SW 1271 (cell line): Measurements from ENCODE around the gene PACSIN1.
"Not testable (repeated sequence)": the region's sequence is repeated elsewhere in the genome, so short reads cannot be mapped to it uniquely, and the experiment has no call there.

ENCODE experiments used
- DNase-seq, 2 experiments: peaks; one replicate each; lab custom pipeline; 2025; lab: John Stamatoyannopoulos, UW

The PACSIN1 gene

DNA sequence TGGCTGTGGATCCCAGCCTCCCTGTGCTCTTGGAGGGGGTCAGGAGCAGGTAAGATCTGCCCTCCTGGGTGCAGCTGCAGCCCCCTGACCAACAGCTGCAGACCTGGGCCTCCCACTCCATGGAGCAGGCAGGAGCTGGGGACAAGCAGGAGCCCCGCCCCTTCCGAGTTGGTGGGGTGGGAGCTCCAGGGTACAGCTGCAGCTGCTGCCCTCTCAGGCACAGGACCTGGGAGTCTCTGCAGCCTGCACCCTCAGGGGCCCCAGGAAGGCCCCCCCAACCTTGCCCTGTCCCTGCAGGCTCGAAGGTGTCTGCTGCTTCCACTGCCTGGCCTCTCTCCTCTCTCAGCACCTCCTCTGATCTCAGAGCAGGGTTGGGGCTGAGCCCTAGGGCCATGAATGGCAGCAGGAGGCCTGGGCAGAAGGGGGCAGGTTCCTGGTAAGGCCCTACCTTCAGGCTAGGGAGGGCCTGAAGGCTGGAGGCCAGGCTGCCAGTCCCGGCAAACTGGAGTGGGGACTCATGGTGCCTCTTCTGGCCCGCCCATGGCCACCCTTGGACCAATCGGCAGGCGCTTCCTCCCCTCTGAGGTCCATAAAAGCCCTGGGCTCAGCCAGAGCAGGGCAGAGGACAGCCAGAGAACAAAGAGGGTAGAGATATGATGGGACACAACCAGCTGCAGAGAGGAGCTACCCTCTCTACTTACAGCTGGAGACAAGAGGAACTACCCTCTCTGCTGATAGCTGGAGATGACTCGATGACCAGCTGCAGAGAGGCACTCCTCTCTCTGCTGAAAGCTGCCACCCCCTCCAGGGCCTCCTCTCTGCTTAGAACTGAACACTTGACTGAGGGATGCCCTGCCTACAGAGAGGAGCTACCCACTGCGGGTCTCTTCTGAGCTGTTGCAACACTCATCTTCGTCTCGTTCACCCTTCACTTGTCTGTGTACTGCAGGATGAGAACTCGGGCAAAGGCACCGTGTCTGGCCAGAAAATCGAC, 7.8 kb upstream of the PACSIN1 start:
- DNase-seq: no peak

DNA sequence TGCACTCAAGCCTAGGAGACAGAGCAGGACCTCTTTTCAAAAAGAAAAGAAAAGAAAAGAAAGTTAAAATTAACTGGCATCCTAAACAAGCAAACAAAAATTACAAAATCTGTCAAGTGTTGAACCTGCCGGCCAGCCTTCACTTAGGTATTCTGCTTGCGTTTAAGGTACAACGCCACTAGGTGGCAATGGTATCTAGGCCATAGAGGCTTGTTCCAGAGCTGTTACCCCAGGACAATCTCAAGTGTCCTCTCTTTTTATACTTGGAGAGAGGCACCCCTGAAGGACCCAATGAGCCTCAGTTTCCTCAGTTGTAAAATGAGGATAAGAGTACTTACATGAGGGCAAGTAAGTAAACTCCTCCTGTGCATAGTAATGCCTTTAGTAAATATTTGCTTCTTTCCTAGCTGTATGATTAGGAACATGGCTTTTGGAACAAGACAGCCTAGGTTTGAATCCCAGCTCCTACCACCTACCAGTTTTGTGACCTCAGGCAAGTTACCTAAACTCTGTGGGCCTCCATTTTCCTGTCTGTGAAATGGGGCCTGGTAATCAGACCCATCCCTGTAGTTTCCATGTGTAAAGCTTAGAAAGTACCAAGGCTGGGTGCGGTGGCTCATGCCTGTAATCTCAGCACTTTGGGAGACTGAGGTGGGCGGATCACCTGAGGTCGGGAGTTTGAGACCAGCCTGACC, 5.8 kb upstream of the PACSIN1 start:
- peak; percentile 19 to 71 for DNase-seq

DNA sequence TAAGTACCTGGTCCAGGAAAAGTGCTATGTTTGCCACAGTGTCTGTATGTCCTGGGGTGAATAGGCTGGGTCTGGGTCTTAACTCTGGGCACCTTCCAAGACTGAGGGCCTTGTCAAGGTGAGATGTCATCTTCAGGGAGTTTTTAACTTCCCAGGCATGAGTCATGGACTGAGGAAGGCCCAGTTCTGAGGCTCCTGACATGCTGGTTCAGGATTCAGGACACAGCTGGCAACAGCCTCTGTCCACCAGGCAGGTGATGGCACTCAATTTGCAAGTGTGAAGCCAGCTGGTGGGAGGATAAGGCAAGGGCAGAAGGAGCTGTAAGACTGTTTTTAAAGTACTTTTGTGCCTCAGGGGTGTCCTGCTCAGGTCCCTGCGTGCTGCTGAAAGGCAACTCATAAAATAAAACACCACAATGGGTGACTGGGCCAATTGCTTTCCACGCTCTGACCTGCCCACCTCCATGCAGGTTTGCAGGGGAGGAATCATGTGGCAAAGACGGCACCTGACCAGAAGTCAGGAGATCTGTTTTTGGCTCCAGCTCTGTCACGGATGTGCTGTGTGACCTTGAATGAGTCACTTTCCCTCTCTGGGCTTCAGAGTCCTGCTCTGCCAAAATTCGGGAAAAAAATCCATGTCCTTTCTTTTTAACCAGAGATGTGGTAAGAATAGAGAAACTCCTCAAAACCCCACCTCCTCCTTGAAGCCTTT, 4.9 kb upstream of the PACSIN1 start:
- no peak for DNase-seq

DNA sequence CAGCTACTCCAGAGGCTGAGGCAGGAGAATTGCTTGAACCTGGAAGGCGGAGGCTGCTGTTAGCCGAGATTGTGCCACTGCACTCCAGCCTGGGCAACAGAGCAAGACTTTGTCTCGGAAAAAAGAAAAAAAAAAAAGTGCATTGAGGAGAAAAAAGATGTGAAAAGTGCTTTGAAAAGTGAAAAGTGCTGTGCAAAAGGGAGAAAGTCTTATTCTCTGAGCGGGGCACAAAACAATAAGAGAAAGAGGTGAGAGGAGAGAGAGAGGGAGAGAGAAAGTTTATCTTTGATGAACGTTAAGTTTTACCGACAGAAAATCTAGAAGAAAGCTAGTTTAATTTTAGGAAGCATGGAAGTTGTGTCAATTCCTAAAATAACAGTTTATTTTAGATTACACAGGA, 3.9 kb upstream of the PACSIN1 start:
- DNase-seq: no peak

DNA sequence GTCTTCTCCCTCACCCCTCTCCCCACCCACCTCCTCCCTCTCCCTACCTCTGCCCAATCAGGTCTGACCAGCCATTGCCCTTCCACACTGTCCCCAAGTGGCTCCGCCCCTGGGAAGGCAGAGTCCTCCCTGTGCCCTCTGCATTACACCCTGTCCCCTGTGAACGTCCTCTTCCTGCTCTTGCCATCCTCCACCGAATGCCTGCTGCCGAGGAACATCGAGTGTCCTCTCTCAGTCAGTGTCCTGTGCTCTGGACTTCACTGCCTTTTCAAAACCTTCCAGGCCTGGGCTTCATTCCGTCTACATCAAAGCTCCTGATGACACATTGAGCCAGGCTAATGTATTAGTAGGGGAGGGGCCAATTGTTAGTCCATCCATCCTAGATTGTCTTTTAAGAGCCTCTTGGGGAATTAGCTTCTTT, 3.3 kb upstream of the PACSIN1 start:
- peak in 1 of 2 experiments; percentile 27 for DNase-seq

DNA sequence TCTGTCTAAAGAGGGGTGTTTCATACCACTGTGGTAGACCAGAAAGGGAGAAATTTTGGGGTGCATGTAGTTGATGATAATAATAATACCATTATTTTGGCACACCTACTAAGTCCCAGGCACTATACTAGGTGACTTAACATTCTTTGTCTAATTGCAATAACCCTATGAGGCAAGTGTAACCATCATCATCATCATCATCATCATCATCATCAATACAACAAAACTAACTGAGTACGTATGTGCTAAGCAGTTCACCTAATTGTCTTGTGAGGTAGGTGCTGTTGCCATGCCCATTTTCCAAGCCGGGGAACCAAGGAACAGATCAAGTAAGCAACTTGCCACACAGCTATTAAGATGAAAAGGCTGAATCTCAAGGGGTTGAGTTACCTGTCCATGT, 2.6 kb upstream of the PACSIN1 start:
- no peak for DNase-seq

DNA sequence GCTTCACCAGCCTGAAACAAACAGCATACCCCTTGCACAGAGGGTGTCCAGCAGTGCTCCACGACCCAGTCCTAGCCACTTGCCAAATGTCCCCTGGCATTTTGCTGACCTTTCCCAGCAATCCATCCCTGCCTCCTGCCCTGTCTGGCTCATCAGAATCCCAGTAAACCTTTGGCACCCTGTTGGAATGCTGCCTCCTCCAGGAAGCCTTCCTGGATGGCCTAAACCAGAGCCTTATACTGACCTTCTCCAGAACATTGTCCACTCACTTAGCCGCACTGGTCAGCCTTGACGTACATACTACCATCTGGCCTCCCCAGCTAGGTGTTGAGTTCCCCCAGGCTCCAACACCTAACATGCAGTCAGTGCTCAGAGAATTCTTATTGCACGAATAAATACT, 2.0 kb upstream of the PACSIN1 start:
- no peak for DNase-seq

DNA sequence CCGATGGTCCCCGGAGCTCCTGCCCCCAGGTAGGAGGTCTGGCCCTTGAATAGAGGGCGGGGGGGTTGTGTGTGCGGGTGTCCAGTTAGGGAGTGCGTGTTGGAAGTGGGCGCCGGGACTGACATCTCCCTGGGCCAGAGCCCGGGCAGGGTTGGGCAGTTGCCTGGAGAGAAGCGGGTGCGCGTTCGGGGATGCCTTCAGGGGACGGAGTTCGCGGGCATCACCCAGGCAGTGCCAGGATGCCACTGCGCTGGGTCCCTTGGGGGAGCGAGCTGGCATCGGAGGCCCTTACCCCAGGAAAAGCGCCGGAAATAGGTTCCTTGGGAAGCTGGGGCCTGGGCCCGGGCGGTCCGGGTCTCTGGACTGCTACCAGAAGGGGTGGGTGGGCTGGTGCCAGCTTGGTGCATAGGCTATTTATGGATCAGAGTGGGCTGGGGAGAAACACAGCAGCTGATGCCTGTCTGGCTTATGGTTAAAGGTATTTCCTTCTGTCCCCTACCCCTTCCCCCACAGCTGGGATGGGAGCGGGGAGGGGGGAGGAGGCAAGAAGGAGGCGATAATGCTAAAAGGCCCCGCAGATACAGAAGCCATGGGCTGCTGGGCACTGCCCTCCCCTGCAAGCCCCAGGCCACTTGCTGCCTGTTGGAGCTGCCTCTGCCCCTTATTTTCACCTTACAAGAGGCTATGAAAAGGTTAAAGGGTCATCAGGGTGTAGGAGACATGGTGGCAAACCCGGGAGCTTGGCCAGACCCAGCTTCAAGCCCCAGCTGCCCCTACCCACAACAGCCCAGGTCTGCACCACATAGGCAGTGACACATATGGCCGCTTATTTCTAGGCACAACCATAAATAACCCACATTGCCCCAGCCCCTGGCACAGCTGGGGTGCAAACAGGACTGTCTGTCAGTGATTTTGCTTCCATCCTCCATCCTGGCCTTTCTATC, 638 bp downstream of the PACSIN1 start:
- no peak for DNase-seq

DNA sequence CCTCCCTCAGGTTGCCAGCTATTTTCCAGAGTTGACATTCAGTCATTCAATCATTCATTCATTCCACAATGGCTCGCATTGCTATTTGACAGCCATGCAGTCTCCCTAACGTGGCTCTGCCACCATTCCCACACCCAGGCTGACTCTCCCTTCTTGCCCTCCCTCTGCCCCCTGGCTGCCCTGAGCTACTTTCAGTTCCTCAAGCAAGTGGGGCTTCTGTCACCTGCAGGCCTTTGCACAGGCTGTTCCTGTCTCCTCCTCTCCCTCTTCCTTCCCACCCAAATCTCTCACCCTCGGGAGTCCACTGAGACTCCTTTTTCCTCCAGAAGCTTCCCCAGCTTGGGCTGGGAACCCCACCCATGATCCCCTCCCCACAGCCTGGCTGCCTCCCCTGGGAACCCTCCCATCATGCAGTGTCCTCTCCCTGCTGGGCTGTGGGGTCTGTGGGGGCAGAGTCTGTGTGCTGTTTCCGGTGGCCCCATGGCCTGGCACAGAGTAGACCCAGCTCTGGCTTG, 2.6 kb downstream of the PACSIN1 start:
- DNase-seq: no peak

DNA sequence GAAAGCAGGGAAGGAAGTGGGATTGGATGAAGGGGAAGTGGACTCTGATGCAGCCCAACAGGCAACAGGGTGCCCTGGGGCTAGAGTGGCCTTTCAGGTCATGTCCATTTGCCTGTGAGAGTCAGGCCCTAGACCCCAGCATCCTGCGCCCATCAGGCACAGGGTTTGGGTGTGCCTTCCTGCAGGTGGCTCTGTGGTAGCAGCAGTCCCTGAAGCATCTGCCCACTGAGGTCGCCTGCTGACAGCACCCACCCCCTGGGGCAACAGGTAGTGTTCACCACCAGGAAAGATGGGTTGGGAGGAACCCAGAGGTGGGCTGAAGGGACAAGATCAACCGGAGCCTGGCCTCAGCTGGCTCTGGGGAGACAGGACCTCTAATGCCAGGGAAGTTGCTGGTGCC, 3.6 kb downstream of the PACSIN1 start:
- no peak for DNase-seq

DNA sequence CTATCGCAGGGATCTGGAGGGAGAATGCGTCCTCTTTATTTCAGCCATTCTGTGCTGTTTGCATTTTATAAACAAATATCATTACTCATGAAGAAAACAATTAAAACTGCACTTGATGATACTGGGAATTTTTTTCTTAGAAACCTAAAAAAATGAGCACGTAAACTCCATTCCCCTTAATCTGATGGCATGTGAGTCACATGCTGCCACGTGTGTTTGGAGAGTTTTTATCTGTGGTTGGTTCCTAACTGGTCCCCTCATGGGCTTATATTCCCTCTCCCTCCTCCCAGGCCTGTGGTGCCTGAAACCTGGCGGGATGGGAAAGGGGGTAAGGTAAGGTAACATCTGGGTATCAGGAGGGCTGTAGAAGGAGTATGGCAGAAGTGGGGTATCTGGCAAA, 6.5 kb downstream of the PACSIN1 start:
- DNase-seq: no peak

DNA sequence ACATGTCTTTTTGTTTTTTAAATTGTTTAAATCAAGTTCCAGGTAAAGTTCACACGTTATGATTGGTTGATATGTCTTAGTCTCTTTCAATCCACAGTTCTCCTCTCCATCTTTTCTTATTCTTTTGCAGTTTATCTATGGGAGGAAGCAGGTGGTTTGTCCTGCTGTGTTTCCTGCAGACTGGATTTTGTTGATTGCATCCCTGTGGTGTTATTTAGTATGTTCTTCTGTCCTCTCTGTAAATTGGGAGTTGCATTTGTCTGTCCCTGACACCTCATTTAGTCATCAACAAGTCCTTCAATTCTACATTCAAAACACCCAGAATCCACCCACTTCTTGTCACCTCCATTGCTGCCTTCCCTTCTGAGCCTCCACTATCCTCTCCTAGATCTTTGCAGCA, 8.1 kb downstream of the PACSIN1 start:
- DNase-seq: no peak

DNA sequence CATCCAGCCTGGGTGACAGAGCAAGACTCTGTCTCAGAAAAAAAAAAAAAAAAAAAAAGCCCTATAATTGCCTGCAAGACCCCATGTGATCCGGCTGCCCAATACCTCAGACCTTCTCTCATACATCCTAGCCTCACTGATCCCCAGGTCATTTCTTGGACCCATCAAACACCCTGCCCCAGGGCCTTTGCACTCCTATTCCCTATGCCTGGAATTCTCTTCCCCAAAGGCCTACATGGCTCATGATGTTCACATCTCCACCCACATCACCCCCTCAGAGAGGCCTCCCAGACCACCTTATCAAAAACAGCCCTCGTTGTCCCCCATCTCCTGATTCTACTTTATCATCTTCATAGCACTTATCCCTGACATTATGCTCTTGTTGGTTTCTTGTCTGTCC, 8.9 kb downstream of the PACSIN1 start:
- no peak for DNase-seq

DNA sequence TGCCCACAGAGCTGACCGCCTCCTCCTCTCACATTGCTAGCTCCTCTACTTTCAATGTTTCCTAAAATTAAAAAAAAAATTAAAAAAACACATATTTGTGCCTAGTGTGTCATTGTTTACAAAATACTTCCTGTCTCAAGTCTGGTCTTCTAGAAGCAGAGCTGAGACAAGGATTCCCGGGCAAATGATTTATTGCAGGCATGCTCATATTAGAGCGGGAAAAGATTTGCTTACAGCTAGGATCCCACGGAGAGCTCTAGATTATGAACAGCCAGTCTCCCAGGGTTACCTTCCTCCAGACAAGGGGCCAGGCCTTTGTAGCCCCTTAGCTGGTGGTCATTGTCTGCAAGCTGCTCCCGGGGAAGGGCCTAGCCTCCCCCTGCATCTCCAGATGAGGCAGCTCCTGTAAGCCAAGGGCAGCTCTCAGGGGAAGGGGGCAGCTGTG, 9.4 kb downstream of the PACSIN1 start:
- DNase-seq: no peak

DNA sequence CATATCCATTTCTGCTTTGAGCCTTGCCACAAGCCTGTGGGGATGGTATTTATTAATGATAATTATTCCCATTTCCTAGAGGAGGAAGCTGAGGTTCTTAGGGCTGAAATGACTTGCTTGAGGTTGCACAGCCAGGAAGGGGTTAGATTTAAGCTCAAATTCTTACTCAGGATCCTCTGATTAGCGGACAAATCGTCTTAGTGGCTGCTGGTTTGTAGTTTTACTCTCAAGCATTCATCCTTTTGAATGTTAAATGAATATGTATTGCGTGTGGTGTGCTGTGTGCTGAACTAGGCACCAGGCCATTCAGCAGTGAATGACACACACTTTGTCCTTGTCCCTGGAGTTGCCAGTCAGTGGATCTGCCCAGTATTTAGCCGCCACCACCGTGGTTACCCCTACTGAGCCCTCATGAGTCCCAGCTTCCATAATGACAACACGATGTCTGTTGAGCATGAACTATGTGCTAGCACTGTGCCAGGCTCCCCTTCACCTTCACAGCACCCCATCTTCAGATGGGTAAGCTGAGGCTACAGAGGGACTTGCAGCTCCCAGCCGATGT, 10.0 kb downstream of the PACSIN1 start:
- DNase-seq: no peak

DNA sequence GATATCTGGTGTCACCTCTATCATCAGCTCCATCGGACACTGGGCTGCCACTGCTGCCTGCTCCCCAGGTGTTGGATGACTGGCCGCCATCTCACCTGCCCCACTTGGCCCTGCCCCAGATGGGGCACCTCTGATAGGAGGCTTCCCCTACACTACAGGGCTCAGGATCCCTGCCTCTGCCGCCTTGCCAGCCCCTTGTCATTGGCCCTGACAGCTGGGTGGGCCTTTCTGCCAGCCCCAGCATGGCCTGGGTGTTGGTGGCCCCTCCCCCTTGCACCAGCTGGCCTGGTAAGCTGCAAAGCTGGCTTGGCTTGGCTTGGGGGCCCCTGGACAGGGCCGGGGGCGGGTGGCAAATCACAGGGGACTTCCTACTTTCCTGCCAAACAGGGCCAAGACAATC, 10.6 kb downstream of the PACSIN1 start:
- no peak for DNase-seq

DNA sequence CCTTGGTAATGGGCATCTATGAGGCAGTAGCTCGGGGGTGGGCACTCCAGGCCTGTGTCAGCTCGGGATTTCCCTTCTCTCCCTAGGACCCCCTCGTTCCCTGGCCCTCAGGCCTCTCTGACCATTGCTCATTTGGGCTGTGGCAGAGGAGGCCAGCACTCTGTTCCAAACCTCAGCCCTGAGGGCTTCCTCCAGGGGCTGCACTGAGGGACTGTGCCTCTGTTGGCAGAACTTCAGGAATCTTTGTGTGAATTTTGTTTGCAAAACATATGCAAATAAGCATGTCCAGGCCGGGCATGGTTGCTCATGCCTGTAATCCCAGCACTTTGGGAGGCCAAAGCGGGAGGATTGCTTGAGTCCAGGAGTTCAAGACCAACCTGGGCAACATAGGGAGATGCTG, 11.0 kb downstream of the PACSIN1 start:
- no peak for DNase-seq

DNA sequence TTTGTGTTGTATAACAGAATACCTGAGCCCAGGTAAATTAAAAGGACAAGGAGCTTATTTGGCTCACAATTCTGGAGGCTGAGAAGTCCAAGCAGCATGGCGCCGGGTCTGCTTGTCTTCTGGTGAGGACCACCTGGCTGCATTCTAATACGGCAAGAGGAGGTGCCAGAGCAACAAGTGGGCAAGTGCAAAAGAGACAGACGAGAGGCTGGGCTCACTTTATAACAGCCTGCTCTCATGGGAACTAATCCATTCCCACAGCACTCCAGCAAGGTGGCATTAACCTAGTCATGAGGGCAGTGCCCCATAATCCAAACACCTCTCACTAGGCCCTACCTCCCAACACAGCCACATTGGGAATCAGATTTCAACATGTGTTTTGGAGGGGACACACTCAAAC, 12.9 kb downstream of the PACSIN1 start:
- no peak for DNase-seq

DNA sequence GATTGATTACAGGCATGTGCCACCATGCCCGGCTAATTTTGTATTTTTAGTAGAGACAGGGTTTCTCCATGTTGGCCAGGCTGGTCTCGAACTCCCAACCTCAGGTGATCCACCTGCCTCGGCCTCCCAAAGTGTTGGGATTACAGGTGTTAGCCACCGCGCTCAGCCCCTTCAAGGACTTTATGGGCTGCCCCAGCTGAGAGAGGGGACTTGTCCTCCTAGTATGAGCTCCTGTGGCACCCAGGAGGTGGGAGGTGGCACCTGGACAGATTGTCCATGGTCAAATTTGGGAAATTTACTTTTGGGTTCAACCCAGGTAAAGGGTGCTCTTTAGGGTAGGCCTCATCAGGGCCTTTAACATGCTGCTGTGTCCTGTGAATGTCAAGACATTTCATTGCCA, 17.9 kb downstream of the PACSIN1 start:
- DNase-seq: not testable (repeated sequence)

DNA sequence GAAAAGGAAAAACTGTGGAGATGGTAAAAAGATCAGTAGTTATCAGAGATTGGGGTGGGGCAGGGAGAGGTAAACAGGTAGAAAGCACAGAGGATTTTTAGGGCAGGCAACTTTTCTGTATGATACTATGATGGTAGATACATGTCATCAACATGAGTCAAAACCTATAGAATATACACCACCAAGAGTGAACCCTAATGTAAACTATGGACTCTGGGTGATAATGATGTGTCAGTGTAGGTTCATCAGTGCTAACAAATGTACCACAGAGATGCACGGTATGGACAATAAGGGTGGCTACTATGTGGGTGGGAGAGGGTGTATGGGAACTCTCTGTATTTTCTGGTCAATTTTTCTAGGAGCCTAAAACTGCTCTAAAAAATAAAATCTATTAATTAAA, 18.5 kb downstream of the PACSIN1 start:
- DNase-seq: no peak

DNA sequence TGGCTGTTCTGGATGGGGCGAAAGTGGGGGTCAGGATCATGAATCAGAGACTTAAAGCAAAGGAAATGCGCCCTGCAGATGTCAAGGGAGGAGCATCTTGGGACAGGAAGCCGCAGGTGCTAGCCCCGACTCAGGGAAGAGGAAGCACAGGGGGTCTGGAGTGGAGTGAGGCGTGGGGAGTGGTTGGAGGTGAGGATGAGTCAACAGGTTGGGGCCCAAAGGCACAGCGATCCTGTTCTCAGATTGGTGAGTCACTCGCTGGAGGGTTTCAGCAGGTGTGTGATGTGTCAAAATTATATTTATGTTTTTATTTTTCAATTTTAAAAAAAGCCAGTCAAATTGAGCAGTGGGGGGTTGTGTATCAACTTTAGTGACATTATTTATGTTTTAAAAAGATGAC, 19.0 kb downstream of the PACSIN1 start:
- no peak for DNase-seq
